ENCODE data around the gene SRRM2.
"Not testable (repeated sequence)": the region's sequence is repeated elsewhere in the genome, so short reads cannot be mapped to it uniquely, and the experiment has no call there.

SRRM2 gene

DNA sequence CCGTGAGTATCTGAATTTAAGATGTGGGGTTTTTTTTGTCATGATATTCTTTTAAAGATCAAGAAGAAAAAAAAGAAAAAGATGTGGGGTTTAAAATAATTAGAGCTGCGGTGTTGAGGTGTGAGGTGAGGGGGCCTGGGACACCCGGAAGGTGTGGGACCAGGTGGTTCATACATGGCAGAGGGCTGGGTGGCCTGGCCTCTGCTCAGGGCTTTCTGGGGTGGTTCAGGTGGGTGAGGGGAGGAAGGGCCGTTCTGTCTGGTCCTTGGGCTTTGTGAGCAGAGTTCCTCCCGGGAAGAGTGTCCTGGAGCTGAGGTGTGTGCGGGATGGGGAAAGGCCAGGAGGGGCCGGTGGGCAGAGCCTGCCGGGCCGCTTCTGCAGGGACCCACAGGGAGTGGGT, 37.4 kb upstream of the SRRM2 start:
- DNase-seq (ENCODE audit: low read depth in 2 of 2), result no peak

DNA sequence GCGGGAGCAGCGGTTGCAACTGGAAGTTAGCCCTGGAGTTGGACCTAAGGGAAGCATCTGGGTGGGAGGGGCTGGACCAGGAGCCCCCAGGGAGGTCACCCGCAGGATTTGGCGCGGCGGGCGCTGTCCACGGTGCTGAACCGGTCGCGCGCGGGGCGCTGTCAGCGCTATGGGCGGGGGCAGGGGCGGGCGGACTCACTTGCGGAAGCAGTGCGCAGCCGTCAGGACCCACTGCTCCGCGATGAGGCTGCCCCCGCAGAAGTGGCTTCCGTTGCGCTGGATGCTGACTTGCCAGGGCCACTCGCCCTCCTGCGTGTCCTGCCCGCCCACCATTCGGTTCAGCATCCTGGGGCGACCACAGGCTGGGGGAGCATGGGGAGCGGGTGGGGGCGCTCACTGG, 36.9 kb upstream of the SRRM2 start:
- peak; percentile 4 to 5 for DNase-seq (ENCODE audit: low read depth in 2 of 2)

DNA sequence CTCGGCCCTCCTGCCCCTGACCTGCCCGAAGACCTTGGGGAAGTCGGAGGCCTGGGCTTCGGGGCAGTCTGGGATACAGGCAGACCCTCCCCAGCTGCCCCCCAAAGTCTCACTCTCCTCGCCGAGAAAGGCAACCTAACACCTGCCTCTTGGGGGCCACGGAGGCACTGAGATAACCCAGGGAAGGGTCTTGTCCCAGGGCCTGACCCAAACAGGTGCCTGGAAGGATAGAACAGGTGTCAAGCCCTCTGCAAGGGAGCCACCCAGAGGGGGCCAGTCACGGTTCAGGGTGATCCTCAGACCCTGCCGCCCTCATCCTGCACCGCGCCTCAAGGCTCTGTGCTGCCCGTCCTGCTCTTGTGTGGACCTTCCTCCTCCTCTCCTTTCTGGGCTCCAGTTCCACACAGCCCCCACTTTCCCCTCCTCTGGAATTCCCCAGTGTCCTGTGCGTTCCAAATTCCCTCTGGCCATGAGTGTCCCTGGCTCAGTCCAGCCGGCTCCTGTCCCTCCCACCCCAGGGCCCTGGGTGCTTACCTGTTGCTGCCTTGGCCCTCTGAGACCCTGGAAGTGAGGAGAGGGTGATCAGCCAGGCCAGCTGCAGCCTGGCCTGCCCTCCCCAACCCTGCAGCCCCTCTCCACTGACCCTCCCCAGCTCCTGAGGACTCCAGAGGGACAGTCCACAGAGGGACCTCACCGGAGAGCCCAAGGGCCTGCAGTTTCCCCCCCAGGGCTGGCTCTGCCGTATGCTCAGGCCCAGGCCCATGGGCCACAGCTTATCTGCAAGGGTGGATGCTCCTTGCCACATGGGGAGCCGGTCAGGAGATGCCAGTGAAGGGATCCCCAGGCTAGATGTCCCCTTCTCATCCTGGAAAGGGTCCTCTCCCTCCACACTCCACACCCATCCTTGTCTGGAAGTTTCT, 36.2 kb upstream of the SRRM2 start:
- DNase-seq (ENCODE audit: low read depth in 2 of 2), result no peak

DNA sequence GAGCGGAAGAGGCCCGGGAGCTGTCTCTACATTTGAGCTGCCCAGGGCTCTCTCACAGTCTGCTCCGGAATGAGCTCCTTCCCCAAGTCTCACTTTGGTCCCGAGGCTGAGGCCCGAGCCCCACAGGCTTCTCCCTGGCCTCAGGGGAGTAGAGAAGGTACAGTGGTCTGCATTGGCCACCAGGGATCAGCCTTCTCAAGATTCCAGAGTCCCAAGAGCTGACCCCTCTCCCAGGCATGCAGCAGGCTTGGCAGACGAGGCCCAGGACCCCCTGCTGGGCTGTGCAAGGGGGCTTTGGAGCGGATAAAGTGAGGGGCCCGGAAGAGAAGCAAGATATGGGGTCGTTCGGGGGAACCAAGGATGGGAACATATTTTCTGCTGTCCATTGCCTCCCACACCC, 35.5 kb upstream of the SRRM2 start:
- no peak for DNase-seq (ENCODE audit: low read depth in 2 of 2)

DNA sequence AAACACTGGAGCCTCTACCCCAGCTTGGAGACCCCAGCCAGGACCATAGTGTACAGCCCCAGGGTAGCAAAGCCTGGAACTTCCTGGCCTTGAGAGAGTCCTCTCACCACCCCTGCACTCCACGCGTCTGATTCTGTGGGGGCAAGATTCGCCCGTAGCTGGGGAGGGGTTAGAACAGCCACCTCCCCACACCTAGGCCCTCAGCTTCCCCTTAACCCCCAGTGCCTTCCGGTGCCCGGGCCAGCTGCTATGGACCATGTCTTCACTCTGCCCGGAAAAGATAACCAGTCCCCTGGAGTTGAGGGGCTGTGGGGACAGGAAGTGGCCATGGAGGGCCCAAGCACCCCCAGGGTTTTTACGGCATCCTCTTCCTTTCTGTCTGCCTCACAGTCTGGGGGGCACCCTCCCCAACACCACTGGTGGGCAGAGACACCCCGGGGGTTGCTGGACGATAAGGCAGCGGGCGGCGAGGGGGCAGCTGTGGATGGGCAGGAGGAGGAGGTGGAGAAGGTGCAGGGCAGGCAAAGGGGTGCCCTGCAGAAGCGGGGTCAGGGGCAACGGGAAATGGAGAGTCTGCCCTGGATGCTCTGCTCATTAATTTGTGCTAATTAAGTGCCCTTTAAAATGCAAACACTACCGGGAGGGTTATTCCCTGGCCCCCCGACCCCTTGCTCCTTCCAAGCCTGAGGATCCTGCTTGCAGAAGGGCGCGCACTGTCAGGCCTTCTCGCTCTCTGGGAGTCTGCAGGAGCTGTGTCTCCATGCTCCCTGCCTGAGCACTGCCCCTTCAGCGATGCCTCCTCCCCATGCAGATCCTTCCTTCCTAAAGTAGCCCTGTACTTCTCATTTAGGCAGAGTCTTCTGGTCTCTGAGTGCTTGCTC, 34.8 kb upstream of the SRRM2 start:
- DNase-seq (ENCODE audit: low read depth in 2 of 2), result no peak

DNA sequence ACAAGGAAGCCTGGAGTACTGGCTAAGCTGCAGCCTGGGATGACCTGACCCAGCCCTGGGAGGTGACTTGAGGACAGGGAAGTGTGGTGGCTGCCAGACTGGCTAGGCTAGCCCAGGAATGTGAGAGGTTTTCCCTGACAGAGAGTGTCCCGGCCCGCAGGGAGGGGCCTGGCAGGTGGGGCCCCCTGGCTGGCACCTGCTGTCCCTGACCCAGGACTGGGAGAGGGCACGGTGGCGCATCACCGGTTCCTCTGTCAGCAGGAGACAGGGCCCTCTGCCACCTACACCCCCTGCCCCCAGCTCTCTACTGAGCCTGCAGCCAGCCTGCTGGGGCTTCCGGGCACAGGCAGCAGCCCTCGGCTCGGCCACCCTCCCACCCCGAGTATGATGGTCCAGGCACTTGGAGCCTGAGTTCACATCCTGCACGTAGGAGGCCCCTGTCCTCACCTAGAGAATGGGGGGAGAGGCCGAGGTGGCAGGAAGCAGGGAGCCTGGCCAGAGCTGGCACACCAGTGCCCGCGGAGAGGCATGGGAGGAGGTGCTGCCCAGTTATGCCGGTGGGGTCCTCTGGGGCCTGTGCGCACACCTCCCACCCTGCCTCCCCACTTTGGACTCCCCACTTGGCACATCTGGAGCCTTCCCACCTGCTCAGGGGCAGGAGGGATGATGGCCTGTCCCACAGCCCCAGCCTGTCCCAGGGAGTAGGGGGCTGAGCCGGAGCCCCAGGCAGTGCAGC, 32.9 kb upstream of the SRRM2 start:
- no peak for DNase-seq (ENCODE audit: low read depth in 2 of 2)

DNA sequence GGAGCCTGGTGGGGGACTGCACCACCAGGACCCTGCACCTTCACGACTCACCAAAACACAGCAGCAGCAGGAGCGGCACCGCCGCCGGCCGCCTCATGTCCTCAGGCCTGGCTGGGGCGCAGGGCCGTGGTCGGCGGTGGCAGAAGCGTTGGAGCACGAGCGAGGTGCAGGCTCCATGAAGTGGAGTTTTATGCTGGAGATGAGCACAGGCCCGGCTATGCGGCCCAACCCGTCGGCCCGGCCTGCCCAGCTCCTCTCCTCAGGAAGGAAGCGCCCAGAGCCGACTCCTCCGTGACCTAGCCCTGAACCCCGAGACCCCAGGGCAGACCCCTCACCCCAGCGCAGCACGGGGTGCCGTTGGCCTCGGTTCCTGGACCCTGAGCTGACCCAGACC, 32.4 kb upstream of the SRRM2 start, which contains the start of gene PRSS27:
Gene PRSS27, minus strand, starts transcription at position 161 of the 394 bp plus-strand sequence. Its CDS starts 64 bp downstream, at position 97.
- DNase-seq (ENCODE audit: low read depth in 2 of 2), result no peak

DNA sequence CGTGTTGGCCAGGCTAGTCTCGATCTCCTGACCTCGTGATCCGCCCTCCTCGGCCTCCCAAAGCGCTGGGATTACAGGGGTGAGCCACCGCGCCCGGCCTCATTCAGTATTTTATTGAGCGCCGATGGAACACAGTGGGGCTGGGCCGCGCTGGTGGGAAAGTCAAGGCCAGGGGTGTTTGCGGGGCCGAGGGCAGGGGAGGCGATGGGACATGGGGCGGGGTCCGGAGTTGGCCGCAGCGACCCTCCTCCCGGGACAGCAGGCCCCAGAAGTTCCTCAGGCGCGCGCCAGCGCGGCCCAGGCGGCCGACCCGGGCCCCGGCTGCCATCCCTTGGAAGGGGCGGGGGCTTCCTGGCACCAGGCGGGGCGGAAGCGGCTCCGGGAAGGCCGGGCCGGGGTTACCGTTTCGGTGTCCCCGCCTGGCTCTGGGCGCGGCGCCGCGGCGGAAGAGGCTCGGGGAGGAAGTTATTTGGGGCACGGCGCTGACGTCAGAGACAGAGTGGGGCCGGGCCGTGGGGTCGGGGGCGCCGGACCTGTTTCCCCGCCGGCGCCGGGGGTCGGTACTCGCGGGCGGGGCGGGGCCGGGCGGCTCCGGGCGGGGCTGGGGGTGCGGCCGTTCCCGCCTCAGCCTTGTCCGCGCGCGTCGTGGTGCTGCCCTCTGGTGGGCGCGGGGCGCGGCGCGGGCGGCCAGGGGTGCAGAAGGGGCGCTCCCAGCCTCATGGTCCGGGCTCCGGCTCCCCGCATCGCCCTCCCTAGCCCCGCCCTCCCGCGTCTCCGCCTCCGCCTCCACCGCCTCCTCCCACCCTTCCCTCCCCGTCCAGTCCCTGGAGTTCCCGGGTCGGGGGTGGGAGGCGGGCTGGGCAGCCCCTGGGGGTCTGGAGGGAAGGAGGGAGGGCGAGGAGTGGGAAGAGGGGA, 31.5 kb upstream of the SRRM2 start:
- DNase-seq (ENCODE audit: low read depth in 2 of 2), result peak; percentile 63 to 66

DNA sequence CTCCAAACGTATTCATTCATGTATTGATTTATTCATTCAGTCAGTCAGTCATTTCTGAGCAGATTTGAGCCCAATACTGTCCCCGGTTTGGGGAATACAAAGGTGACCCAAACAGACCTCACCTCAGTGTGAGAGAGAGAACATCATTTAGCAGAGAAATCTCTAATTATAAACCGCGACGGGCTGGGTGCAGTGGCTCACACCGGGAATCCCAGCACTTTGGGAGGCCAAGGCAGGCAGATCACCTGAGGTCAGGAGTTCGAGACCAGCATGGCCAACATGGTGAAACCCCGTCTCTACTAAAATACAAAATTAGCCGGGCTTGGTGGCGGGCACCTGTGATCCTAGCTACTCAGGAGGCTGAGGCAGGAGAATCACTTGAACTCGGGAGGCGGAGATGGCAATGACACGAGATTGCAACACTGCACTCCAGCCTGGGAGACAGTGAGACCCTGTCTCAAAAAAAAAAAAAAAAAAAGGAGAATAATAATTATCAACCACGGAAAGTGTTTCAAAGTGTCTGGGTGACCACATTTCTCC, 30.7 kb upstream of the SRRM2 start:
- not testable (repeated sequence) for DNase-seq (ENCODE audit: low read depth in 2 of 2)

DNA sequence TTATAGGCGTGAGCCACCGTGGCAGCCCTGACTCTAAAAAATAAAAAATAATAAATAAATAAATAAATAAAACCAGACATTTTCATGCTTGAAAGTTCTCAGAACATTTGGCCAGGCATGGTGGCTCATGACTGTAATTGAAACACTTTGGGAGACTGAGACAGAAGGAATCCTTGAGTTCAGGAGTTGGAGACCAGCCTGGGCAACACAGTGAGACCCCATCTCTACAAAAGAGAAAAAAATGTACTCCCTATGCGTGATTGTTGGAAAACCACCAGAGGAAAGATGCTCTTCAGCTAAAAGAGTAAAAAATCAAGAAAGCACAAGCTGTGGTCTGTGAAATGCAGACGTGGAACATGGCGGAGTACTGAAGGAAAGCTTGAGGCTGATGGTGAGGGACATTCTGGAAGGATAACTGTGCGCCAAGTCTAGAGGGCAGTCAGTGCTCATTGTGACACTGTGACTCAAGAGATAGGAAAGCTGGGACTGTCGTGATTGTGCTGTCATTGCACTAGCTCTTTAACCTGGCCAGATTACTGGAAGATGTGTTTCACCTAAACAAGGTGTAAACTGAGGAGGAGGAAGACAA, 28.3 kb upstream of the SRRM2 start:
- DNase-seq (ENCODE audit: low read depth in 2 of 2), result no peak

DNA sequence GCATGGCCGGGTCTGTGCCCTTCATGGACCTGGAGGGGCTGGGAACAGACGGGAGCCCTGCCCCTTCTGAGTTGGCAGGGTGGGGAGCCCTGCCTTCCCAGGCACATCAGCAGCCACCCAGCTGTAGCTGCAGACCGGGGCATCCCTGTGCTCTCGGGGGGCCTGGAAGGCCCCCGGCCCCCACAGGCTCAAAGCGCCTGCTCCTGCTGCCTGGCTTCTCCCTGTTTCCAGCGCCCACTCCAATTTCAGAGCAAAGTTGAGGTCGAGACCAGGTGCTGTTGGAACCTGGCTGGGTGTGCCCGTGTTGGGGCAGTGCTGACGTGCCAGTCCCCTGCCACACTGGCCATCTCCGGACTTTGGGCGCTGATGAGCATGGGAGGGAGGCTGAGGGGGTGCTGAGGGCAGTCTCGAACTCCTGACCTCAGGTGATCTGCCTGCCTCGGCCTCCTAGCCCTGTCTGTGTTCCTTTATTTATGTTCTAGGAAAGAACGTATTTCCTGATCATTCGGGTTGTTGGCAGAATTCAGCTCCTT, 27.6 kb upstream of the SRRM2 start:
- no peak for DNase-seq (ENCODE audit: low read depth in 2 of 2)

DNA sequence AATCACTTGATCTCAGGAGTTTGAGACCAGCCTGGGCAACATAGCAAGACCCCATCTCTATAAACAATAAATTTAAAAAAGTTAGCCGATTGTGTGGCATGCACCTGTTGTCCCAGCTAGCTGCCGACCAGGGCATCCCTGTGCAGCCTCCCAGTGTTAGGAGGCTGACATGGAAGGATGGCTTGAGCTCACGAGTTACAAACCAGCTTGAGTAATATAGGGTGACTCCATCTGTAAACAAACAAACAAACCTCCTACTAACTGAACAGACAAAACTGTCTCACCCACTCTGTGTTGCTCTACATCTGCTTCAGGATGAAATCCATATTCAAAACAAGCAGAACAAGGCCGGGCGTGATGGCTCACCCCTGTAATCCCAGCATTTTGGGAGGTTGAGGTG, 25.5 kb upstream of the SRRM2 start:
- DNase-seq (ENCODE audit: low read depth in 2 of 2), result no peak

DNA sequence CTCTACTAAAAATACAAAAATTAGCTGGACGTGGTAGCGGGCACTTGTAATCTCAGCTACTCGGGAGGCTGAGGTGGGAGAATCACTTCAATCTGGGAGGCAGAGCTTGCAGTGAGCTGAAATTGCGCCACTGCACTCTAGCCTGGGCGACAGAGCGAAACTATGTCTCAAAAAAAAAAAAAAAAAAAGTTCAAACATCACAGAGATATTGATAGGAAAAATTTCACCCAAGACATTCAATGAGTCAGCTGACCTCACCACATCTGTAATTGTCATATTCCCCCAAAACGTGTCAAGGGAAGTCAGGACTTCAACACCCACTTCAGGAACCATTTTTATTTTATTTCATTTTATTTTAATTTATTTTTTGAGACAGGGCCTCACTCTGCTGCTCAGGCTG, 24.4 kb upstream of the SRRM2 start:
- DNase-seq (ENCODE audit: low read depth in 2 of 2), result no peak

DNA sequence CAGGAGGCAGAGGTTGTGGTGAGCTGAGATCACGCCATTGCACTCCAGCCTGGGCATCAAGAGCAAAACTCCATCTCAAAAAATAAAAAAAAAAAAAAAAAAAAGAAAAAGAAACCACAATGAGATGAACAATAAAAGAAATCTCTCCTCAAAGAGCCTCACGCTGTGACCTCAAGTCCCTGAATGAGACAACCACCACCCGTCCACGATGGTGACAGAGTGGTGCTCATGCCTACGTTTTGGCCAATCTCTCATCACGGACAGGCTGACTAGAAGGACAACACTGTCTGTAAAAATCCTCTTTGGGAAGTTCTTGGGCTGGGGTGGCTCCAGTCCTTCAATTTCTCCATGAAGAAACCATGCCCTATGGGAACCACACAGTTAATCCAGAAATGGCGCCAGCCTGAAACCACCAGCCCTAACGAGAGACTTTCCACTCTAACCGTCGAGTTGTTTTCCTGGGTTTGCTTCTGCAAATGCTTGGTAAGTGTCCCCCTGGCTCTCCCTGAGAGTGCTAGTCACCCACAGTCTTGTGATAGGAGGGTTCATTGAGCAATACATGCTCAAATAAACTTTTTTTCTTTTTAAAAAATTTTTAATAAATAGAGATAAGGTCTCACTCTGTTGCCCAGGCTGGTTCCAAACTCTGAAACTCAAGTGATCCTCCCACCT, 17.5 kb upstream of the SRRM2 start:
- DNase-seq (ENCODE audit: low read depth in 2 of 2), result no peak

DNA sequence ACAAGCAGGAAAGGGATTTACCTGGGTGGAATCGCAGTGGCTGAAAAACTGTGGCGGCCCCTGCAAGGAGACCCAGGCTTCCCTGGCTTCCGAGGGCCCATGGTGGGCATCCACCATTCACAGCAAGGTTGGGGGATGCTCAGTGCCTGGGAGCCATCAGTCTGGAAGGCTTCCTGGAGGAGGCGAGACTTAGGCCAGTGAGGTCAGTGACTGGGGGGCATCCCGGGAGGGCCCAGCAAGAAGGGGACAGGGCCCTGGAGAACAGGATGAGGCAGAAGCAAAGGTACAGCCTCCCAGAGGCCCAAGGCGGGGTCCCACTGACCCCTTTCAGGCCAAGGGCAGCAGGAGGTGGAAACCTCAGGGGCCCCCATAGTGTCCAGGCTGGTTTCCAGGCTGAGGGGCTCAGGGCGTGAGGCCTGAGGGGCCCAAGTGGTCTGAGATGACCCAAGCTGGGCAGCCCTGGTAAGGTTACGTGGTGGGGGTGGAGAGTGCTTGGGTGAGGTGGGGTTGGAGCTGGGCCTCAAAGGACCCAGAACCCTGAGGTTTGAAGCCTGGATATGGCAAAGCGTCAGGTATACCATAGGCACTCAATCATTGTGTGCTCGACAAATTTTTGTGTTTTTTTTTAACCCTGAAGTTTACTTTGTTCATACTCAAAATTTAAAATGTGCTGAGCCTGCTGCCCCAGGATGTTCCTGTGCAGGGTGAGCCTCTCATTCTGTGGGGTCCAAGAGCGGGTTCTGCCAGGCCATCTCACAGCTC, 15.8 kb upstream of the SRRM2 start:
- DNase-seq (ENCODE audit: low read depth in 2 of 2), result no peak

DNA sequence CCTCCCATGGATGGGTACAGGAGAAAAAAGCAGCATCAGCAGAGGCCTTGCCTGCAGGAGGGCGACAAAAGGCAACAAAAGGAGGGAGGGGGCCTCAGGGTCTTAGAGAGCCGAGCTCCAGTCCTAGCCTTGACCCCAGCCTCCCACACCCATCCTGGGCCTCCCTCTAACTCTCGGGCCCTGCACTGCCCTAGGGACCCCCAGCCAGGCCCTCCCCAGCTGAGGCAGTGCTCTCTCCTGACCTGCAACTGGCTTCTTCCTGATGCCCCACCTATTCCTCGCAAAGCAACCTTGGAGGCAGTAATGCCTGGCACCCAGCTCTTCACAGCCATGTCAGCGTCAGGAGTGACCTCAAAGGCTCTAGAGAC, 15.2 kb upstream of the SRRM2 start:
- no peak for DNase-seq (ENCODE audit: low read depth in 2 of 2)

DNA sequence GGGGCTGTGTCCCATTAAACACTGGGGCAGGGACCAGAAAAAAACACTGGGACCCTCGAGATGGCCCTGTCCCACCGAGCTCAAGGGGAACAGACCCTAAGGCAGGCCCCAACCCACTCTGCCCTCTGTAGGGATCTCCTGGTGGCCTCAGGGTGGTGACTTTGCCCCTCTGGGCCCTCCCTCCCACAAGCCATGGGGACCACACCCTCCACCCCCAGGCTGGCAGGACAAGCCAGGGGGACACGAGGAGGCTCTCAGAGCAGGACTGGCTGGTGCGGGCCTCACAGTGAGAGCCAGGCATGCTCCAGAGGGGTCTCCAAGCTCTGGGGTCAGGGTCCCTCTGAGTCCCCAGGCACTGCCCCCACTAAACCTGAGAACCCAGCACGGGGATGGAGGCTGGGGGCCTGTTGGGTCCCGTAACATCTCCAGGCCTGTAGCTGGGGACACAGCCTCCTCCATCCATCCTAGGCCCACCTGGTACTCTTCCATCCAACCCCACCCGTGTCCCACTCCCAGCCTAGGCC, 14.5 kb upstream of the SRRM2 start:
- DNase-seq (ENCODE audit: low read depth in 2 of 2), result no peak

DNA sequence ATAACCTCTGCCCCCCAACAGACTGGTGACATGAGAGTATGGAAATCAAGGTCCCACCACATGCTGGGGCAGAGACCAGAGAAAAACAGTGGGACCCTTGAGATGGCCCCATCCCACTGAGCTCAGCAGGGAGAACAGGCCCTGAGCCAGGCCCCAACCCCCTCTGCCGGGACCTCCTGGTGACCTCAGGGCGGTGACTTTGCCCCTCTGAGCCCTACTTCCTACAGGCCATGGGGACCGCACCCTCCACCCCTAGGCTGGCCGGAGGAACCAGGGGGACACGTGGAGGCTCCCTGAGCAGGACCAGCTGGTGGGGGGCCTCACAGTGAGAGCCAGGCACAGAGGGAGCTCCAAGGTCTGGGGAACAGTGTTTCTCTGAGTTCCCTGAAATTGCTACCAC, 13.8 kb upstream of the SRRM2 start:
- no peak for DNase-seq (ENCODE audit: low read depth in 2 of 2)
